Type B pancreatic cell (in vitro differentiated cells): ENCODE results near the gene ZGLP1. TPM values are rescaled to one million over a fixed set of nuclear protein-coding genes. Genes with fewer than 3 reads are reported as not detected.
"Not testable (repeated sequence)": the region's sequence is repeated elsewhere in the genome, so short reads cannot be mapped to it uniquely, and the experiment has no call there.

ENCODE experiments used
- DNase-seq: peaks from one replicate; pipeline ENCODE4 v3.0.0; 2021; ENCODE audit warnings: mixed read lengths; ENCODE audit not compliant: unreplicated experiment; ENCODE audit errors: extremely low spot score
- H3K27ac Mint-ChIP-seq: 2 replicates; pipeline ENCODE4 v1.8.0; 2021; ENCODE audit warnings: mild to moderate bottlenecking, mixed read lengths
- H3K27me3 Mint-ChIP-seq: 2 replicates; pipeline ENCODE4 v1.8.0; 2021; ENCODE audit warnings: mixed read lengths
- H3K36me3 Mint-ChIP-seq: 2 replicates; pipeline ENCODE4 v1.8.0; 2021; ENCODE audit warnings: mixed read lengths
- H3K4me1 Mint-ChIP-seq: one replicate; pipeline ENCODE4 v1.8.0; 2021; ENCODE audit warnings: mixed read lengths; ENCODE audit not compliant: unreplicated experiment
- H3K4me3 Mint-ChIP-seq: 2 replicates; pipeline ENCODE4 v1.8.0; 2021; ENCODE audit warnings: mild to moderate bottlenecking, mixed read lengths
- H3K9me3 Mint-ChIP-seq: 2 replicates; pipeline ENCODE4 v1.8.0; 2021; ENCODE audit warnings: mixed read lengths
- total RNA-seq: library from RNA; stranded (reverse); gene quantifications from 2 replicates; pipeline ENCODE4 v1.2.1, GENCODE V29; 2021; ENCODE audit warnings: low replicate concordance
- TF ChIP-seq, protein P1 (sequence below): fragments of 200-600 bp; sonication (generic); conservative IDR thresholded peaks from 2 replicates; pipeline ENCODE4 v1.5.0; 2021; ENCODE audit warnings: antibody characterized with exemption, mild to moderate bottlenecking

Gene ZGLP1
- total RNA-seq, 1 donor from 2014 or later, result 17.0 TPM

- Mint-ChIP-seq H3K9me3 (no peaks in the 10 kb centered on the region), H3K4me1 (no peaks in the 10 kb centered on the region)
Measured at GRCh38 chr19:10344780-10345179, 35.2 kb upstream of the ZGLP1 start.

DNA sequence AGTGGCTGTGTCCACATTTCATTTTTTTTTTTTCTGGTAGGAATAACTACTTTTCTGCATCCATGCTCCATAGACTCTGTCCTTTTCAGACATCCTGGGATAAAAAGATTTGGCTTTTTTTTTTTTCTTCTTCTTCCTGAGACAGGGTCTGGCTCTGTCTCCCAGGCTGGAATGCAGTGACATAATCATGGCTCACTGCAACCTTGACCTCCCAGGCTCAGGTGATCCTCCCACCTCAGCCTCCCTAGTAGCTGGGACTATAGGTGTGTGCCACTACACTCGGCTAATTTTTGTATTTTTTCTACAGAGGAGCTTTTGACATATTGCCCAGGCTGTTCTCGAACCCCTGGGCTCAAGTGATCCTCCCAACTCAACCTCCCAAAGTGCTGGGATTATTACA lies 33.9 kb upstream of the ZGLP1 start:
- Mint-ChIP-seq H3K4me1 (no peaks in the 10 kb centered on the region), H3K36me3 (no peaks in the 10 kb centered on the region), H3K27ac (no peak overlapping the region), H3K27me3 (peaks cover 4% of the 10 kb centered on the region), H3K4me3 (no peak overlapping the region), H3K9me3 (no peaks in the 10 kb centered on the region)
- DNase-seq, result no peak
- TF ChIP-seq, protein P1, sequence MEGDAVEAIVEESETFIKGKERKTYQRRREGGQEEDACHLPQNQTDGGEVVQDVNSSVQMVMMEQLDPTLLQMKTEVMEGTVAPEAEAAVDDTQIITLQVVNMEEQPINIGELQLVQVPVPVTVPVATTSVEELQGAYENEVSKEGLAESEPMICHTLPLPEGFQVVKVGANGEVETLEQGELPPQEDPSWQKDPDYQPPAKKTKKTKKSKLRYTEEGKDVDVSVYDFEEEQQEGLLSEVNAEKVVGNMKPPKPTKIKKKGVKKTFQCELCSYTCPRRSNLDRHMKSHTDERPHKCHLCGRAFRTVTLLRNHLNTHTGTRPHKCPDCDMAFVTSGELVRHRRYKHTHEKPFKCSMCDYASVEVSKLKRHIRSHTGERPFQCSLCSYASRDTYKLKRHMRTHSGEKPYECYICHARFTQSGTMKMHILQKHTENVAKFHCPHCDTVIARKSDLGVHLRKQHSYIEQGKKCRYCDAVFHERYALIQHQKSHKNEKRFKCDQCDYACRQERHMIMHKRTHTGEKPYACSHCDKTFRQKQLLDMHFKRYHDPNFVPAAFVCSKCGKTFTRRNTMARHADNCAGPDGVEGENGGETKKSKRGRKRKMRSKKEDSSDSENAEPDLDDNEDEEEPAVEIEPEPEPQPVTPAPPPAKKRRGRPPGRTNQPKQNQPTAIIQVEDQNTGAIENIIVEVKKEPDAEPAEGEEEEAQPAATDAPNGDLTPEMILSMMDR, result no peak

More at GRCh38 chr19:10344780-10345179, 35.2 kb upstream of the ZGLP1 start:
- DNase-seq, result no peak
- no peaks in the 10 kb centered on the region for H3K27me3 Mint-ChIP-seq
- H3K27ac Mint-ChIP-seq, result no peak overlapping the region
- no peak overlapping the region for H3K4me3 Mint-ChIP-seq
- TF ChIP-seq, protein P1, result no peak
- no peaks in the 10 kb centered on the region for H3K36me3 Mint-ChIP-seq

DNA sequence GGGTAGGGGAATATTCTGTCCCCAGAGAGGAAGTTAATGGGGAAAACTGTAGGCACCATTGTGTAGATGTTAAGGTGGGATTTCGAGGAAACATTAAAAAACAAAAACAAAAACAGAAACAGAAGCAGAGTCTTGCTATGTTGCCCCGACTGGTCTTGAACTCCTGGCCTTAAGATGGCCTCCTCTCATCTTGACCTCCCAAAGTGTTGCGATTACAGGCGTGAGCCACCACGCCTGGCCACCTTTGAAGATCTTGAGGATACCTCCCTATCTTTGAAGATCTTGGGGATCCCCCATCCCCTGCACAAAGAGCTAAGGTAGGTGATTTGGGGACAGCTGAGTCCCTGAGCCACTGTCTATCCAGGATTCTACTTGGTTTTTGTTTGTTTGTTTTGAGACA lies 30.4 kb upstream of the ZGLP1 start:
- Mint-ChIP-seq H3K27ac (no peak overlapping the region), H3K9me3 (no peaks in the 10 kb centered on the region), H3K27me3 (peaks cover 4% of the 10 kb centered on the region), H3K4me3 (no peak overlapping the region), H3K4me1 (no peaks in the 10 kb centered on the region), H3K36me3 (no peaks in the 10 kb centered on the region)
- TF ChIP-seq, protein P1, result no peak
- DNase-seq, result no peak

DNA sequence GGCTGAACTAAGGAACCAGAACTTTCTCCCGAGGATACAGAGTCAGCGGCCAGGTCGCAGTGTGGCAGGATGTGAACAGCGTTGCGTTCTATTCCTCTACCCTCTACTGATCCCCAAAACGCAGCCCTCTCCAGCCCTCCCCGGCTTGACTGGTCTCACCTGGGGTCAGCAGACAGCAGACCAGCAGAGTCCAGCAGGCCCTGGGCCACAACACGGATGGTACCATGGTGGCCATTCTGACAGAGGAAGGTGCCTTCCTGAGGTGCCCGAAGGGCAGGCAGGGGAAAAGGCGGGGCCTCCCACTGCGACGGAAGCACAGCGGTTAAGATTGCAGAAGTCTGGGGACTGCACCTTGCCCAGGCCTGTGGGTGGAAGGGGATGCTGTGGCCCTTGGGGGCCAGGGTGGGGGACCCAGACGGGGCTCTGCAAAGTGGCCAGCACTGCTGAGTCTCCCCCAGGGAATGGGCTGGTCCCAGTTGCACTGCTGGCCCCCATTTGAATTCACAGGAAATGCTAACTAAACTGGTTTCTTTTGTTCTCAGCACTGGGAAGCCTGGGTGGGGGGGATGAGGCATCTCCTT lies 29.9 kb upstream of the ZGLP1 start, which contains the start of gene ICAM3:
Gene ICAM3 (minus strand): TSS at position 245 of the 581 bp plus-strand sequence. CDS start 10 bp downstream, at position 235.
- H3K4me1 Mint-ChIP-seq, result no peaks in the 10 kb centered on the region
- TF ChIP-seq, protein P1, result no peak
- DNase-seq, result no peak
- no peaks in the 10 kb centered on the region for H3K36me3 Mint-ChIP-seq
- no peaks in the 10 kb centered on the region for H3K9me3 Mint-ChIP-seq
- no peak within 1 kb of the TSS for H3K4me3 Mint-ChIP-seq
- peaks cover 4% of the 10 kb centered on the region for H3K27me3 Mint-ChIP-seq
- H3K27ac Mint-ChIP-seq, result no peak within 1 kb of the TSS

DNA sequence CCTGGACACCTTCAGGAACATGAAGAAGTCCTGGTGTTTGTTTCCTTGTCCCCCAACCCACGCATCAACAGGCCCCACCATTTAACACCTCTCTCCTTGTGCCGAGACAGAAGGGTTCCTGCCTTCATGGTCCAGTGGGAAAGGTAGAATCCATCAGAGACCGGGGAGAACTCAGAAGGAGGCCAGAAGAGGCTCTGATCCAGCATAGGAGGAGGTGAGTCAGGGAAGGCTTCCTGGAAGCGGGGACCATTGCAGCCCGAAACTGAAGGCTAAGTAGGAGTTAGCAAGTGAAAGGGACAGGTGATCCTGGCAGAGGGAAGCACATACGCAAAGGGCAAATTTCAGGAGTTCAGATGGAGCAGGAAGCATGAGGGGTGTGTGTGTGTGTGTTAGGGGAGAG lies 29.3 kb upstream of the ZGLP1 start:
- no peaks in the 10 kb centered on the region for H3K9me3 Mint-ChIP-seq
- peaks cover 4% of the 10 kb centered on the region for H3K27me3 Mint-ChIP-seq
- H3K4me3 Mint-ChIP-seq, result no peak overlapping the region
- no peaks in the 10 kb centered on the region for H3K36me3 Mint-ChIP-seq
- H3K27ac Mint-ChIP-seq, result no peak overlapping the region
- TF ChIP-seq, protein P1, result no peak
- no peak for DNase-seq
- peaks cover 4% of the 10 kb centered on the region for H3K4me1 Mint-ChIP-seq

DNA sequence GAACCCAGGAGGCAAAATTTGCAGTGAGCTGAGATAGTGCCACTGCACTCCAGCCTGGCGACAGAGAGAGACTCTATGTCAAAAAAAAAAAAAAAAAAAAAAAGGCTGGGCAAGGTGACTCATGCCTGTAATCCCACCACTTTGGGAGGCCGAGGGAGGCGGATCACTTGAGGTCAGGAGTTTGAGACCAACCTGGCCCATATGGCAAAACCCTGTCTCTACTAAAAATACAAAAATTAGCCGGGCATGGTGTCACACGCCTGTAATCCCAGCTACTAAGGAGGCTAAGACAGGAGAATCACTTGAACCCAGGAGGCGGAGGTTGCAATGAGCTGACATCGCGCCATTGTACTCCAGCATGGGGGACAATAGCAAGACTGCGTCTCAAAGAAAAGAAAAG lies 27.1 kb upstream of the ZGLP1 start:
- DNase-seq, H3K27ac Mint-ChIP-seq, H3K4me3 Mint-ChIP-seq, H3K36me3 Mint-ChIP-seq, H3K9me3 Mint-ChIP-seq, H3K27me3 Mint-ChIP-seq: not testable (repeated sequence)
- peaks cover 13% of the 10 kb centered on the region for H3K4me1 Mint-ChIP-seq
